ENCODE measurements around the gene INSIG1. TPM values are rescaled to one million over a fixed set of nuclear protein-coding genes. Genes with fewer than 3 reads are reported as not detected.

The INSIG1 gene
- total and polyA plus RNA-seq, 8 donors = 13.0 to 59.2 (median 37.1) TPM

DNA sequence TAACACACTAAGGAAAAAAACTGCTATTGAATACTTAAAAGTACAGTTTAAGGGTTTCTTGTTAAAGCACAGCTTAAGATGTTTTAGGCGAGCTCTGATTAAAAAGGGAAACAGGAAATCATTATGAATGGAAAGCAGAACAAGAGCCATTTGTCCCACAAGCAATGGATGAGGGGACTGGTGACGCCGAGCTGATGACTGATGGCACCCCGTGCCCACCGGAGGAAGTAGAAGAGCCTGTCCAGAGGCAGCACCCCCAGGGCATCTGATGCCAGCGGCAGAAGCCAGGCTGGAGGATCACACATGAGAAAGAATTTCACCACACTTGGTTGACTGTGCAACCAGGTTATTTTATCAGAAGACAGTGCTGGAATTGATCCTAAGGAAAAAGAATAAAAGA is 15.0 kb upstream of the INSIG1 start:
- ATAC-seq (peak in 2 of 4 donors; percentile 67 to 68), DNase-seq (peak in 1 of 6 donors; percentile 44), FAIRE-seq (no peak)
- H3K27me3 ChIP-seq = no peaks in the 10 kb centered on the region
- peaks cover 0 to 7% (median 0%) of the 10 kb centered on the region in 3 donors for H3K4me1 ChIP-seq
- no peaks in the 10 kb centered on the region for H3K36me3 ChIP-seq
- H3K4me3 ChIP-seq = no peak overlapping the region
- H3K27ac ChIP-seq = no peak overlapping the region
- 52 to 56% methylated on average over 6 of the region's 6 CpGs for WGBS, 2 donors
- TF ChIP-seq, protein P1, sequence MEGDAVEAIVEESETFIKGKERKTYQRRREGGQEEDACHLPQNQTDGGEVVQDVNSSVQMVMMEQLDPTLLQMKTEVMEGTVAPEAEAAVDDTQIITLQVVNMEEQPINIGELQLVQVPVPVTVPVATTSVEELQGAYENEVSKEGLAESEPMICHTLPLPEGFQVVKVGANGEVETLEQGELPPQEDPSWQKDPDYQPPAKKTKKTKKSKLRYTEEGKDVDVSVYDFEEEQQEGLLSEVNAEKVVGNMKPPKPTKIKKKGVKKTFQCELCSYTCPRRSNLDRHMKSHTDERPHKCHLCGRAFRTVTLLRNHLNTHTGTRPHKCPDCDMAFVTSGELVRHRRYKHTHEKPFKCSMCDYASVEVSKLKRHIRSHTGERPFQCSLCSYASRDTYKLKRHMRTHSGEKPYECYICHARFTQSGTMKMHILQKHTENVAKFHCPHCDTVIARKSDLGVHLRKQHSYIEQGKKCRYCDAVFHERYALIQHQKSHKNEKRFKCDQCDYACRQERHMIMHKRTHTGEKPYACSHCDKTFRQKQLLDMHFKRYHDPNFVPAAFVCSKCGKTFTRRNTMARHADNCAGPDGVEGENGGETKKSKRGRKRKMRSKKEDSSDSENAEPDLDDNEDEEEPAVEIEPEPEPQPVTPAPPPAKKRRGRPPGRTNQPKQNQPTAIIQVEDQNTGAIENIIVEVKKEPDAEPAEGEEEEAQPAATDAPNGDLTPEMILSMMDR (IDR thresholded peaks at IDR 0.05) = no peak
- intact Hi-C loops (cut with DNase I) = no loop called here
- H3K9me3 ChIP-seq = no peaks in the 10 kb centered on the region

DNA sequence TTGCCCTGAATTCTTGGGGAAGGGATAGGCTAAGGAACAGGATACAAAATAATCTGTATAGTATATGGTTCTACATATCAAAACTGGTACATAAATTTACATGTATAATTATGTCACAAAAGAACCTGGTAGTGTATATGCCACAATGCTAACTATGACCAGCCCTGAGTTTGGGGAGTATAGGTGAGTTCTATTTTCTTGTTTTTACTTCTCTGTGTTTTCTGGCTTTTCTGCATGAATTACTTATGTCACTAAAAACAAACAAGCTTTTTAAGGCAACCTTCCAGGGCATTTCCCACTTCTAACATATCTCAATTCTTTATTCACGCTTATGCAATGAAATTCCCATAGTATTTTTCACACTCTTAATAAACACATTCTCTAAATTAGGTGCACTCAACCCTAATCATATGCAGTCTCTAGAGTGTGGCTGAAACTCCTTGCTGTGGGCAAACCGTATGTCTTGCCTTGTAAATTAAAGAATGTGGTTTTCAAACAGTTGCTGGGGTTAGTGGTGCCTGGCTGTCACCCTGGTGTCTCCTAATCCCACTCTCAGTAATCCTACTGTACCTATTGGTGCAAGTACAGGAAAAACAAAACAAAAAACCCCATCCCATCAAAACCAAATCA is 14.0 kb upstream of the INSIG1 start:
- Histone ChIP-seq H3K36me3 (no peaks in the 10 kb centered on the region), H3K27me3 (no peaks in the 10 kb centered on the region), H3K27ac (no peak overlapping the region), H3K4me1 (peaks cover 0 to 7% (median 0%) of the 10 kb centered on the region in 3 donors), H3K9me3 (no peaks in the 10 kb centered on the region), H3K4me3 (no peak overlapping the region)
- intact Hi-C loops (cut with DNase I) = no loop called here
- ATAC-seq (peak in 1 of 4 donors; percentile 6), DNase-seq (no peak), FAIRE-seq (no peak)
- TF ChIP-seq, protein P1 (IDR thresholded peaks at IDR 0.05) = no peak
- 49 to 54% methylated on average over 2 of the region's 2 CpGs for WGBS, 2 donors

DNA sequence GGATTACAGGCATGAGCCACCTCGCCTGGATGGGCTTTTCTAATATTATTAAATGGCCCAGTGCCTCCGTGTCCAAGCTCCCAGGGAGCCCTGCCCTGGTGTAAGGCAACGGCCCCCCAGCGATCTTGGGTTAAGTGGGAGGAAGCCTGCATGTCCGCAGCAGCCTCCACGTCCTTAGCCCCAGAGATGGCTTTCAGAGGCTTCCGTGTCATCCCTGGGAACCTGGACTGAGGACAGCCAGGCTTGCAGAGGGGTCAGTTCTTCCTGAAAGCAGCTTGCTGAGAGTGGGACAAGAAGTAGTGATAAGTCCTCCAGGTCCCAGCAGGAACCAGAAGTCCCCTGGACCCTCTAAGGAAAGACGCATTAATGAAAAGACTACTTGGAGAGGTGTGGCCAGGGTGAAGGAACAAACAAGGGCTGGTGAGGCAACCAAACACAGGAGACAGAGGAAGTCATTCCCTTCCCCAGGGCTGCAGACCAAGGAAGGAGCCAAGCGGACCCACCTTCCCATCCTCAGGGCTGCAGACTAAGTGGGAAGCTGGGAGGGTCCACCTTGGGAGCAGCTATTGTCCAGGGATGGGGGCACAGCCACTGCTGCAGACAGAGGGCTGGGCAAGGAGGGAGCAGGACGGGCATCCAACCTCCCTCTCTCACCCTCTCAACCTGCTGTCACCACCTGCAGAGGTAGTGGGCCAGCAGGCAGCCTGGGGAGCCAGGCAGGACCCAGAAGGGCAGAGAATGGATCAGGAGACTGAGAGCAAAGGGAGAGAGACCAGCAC is 13.0 kb upstream of the INSIG1 start:
- FAIRE-seq (no peak), ATAC-seq (no peak), DNase-seq (no peak)
- Histone ChIP-seq H3K27me3 (no peaks in the 10 kb centered on the region), H3K36me3 (no peaks in the 10 kb centered on the region), H3K27ac (no peak overlapping the region), H3K4me1 (peaks cover 0 to 7% (median 0%) of the 10 kb centered on the region in 3 donors), H3K9me3 (no peaks in the 10 kb centered on the region), H3K4me3 (no peak overlapping the region)
- 86 to 92% methylated on average over 10 of the region's 10 CpGs for WGBS, 2 donors
- TF ChIP-seq, protein P1 (IDR thresholded peaks at IDR 0.05) = no peak
- intact Hi-C loops (cut with DNase I) = no loop called here

DNA sequence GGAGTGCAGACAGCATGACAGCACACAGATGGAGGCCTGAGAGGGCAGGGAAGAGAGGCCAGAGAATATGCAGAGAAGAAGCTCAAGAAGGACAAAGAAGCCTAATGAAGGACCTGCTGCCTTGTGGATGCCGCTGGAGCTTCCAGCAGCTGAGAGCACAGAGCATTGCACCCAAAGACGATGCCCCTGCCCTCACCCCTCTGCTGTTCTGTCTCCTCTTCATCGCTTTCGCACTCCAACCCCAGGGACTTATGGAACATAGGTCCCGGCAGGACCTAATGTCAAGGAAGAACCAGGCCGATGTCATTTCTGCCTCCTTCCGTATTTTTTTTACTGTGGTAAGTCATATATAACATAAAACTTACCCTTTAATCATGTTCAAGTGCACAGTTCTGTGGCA is 12.3 kb upstream of the INSIG1 start:
- intact Hi-C loops (cut with DNase I) = no loop called here
- Histone ChIP-seq H3K4me3 (no peak overlapping the region), H3K36me3 (no peaks in the 10 kb centered on the region), H3K27me3 (no peaks in the 10 kb centered on the region), H3K4me1 (peaks cover 0 to 7% (median 0%) of the 10 kb centered on the region in 3 donors), H3K9me3 (no peaks in the 10 kb centered on the region), H3K27ac (no peak overlapping the region)
- TF ChIP-seq, protein P1 (IDR thresholded peaks at IDR 0.05) = no peak
- no peak for DNase-seq
- 89 to 92% methylated on average over 7 of the region's 7 CpGs for WGBS, 2 donors
- no peak for ATAC-seq
- no peak for FAIRE-seq

DNA sequence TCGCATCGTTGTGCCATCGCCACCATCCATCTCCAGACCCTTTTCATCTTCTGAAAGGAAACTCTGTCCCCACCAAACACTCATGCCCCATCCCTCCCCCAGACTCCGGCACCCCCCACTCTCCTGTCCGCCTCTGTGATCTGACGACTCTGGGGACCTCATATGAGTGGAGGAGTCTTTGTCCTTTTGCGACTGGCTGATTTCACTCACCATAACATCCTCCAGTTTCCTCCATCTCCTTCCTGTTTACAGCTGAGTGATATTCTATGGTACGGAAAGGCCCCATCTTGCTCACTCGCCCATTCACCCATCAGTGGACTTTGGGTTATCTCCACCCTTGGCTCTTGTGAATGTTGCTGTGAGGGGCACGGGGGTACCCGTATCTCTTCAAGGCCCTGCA is 11.8 kb upstream of the INSIG1 start:
- intact Hi-C loops (cut with DNase I) = no loop called here
- 85 to 90% methylated on average over 11 of the region's 11 CpGs for WGBS, 2 donors

More for the DNA sequence above, 11.8 kb upstream of the INSIG1 start:
- no peak for DNase-seq
- FAIRE-seq = no peak
- no peaks in the 10 kb centered on the region for H3K27me3 ChIP-seq
- no peak overlapping the region for H3K27ac ChIP-seq
- TF ChIP-seq, protein P1 (IDR thresholded peaks at IDR 0.05) = no peak
- no peaks in the 10 kb centered on the region for H3K36me3 ChIP-seq
- H3K4me1 ChIP-seq = peaks cover 0 to 7% (median 0%) of the 10 kb centered on the region in 3 donors
- H3K4me3 ChIP-seq = no peak overlapping the region
- no peaks in the 10 kb centered on the region for H3K9me3 ChIP-seq
- no peak for ATAC-seq
